Esophagus squamous epithelium (tissue), 4 donors: ENCODE data around the gene EDEM1.

Experiments
- POLR2A ChIP-seq, 4 donors: fragments of 450-650 bp; IDR thresholded peaks; one replicate each; pipeline ENCODE4 v1.6.1; 2017; ENCODE audit warnings: antibody characterized with exemption in 4 of 4, mild to moderate bottlenecking in 4 of 4, moderate library complexity in 3 of 4
- TF ChIP-seq, protein P1 (sequence below), 6 experiments: fragments of 450-650 bp in 4 of 6; fragments of 200-600 bp in 2 of 6; sonication (generic) in 2 of 6; IDR thresholded peaks; one replicate each; pipeline ENCODE4 v1.5.1; 2016 to 2019; ENCODE audit warnings: antibody characterized with exemption in 6 of 6, mild to moderate bottlenecking in 4 of 6, moderate library complexity in 4 of 6

DNA sequence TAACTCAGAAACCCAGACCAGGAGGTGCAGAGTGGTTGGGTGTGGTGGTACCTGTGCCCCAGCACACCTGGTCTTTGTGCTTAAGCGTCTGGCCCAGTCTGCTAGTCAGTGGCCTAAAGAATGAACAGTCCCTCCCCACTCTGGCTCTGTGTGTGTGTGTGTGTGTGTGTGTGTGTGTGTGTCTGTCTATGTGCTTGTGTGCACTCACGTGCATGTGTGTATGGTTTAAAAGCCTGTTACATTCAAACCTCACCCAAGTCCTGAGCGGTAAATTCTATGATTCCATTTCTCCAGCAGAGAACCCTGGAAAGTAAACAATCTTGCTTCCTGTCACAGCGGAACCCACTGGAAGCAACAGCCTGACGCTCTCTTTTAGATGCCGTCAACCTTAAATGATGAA, 34.2 kb downstream of the EDEM1 start:
- TF ChIP-seq POLR2A (IDR thresholded peaks at IDR 0.05): no peak
- TF ChIP-seq, protein P1, sequence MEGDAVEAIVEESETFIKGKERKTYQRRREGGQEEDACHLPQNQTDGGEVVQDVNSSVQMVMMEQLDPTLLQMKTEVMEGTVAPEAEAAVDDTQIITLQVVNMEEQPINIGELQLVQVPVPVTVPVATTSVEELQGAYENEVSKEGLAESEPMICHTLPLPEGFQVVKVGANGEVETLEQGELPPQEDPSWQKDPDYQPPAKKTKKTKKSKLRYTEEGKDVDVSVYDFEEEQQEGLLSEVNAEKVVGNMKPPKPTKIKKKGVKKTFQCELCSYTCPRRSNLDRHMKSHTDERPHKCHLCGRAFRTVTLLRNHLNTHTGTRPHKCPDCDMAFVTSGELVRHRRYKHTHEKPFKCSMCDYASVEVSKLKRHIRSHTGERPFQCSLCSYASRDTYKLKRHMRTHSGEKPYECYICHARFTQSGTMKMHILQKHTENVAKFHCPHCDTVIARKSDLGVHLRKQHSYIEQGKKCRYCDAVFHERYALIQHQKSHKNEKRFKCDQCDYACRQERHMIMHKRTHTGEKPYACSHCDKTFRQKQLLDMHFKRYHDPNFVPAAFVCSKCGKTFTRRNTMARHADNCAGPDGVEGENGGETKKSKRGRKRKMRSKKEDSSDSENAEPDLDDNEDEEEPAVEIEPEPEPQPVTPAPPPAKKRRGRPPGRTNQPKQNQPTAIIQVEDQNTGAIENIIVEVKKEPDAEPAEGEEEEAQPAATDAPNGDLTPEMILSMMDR (IDR thresholded peaks at IDR 0.05): no peak
